ENCODE data around the gene DNAJB11. TPM values are rescaled to one million over a fixed set of nuclear protein-coding genes. Genes with fewer than 3 reads are reported as not detected.
"Not testable (repeated sequence)": the region's sequence is repeated elsewhere in the genome, so short reads cannot be mapped to it uniquely, and the experiment has no call there.

The DNAJB11 gene
- total RNA-seq, 1 donor from 2014 or later, result 84.3 TPM

DNA sequence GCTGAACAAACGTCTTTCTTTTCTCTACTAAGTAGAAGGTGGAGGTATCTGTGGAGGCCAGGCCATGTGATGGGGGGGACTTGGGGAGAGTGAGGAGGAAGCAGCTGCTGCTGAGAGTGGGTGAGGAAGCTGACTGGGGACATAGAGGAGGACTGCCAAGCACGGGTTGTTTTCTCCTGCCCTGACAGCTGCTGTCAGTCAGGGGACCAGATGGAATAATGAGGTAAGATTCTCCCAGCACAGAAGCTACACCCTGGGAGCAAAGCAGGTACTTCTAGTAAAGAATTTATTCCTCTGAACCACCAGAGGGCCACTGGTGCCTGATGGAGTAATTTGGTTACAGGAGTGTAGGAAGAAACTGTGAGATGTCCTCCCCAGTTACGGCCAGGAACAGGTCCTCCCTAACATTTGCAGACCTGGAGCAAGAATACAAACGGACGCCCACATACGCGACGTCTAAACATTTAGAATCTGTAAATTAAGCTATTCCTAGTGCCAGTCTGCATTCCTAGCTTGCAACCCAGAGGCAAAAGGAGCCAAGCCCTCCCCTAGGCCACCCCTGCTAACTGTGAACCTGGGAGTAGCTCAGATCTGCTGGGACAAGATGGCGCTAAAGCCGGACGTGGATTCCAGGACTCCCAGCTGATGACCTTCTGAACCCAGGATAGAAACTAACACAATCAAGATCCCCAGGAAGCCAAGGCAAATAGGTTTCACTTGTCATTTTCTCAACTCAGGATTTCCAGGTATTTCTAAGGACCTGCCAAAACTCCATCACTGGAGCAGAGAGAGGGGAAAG is 41.1 kb upstream of the DNAJB11 start:
- no peak for DNase-seq (ENCODE audit: low read depth)
- peaks cover 40% of the 10 kb centered on the region for H3K27me3 Mint-ChIP-seq (ENCODE audit: low read depth, unreplicated experiment)
- H3K4me3 Mint-ChIP-seq (ENCODE audit: unreplicated experiment), result no peak overlapping the region
- no peaks in the 10 kb centered on the region for H3K27me3 ChIP-seq (ENCODE audit: insufficient read depth, low read length)
- no peak overlapping the region for H3K4me2 ChIP-seq (ENCODE audit: low read length)
- H3K9me3 Mint-ChIP-seq (ENCODE audit: unreplicated experiment), result peaks cover 5% of the 10 kb centered on the region
- no peaks in the 10 kb centered on the region for H4K20me1 ChIP-seq (ENCODE audit: insufficient read depth, low read length)
- no peak overlapping the region for H3K9ac ChIP-seq (ENCODE audit: low read length)
- peaks cover 3% of the 10 kb centered on the region for H3K4me1 Mint-ChIP-seq (ENCODE audit: low read depth, unreplicated experiment)
- H3K36me3 Mint-ChIP-seq (ENCODE audit: low read depth, unreplicated experiment), result no peaks in the 10 kb centered on the region
- no peaks in the 10 kb centered on the region for H3K36me3 ChIP-seq (ENCODE audit: insufficient read depth, low read length)
- H3K9me3 ChIP-seq (ENCODE audit: insufficient read depth, low read depth, low read length), result no peaks in the 10 kb centered on the region
- H3K27ac ChIP-seq (ENCODE audit: low read depth, low read length), result no peak overlapping the region
- no peaks in the 10 kb centered on the region for H3K4me1 ChIP-seq (ENCODE audit: insufficient read depth, low read length)
- TF ChIP-seq, protein P1, sequence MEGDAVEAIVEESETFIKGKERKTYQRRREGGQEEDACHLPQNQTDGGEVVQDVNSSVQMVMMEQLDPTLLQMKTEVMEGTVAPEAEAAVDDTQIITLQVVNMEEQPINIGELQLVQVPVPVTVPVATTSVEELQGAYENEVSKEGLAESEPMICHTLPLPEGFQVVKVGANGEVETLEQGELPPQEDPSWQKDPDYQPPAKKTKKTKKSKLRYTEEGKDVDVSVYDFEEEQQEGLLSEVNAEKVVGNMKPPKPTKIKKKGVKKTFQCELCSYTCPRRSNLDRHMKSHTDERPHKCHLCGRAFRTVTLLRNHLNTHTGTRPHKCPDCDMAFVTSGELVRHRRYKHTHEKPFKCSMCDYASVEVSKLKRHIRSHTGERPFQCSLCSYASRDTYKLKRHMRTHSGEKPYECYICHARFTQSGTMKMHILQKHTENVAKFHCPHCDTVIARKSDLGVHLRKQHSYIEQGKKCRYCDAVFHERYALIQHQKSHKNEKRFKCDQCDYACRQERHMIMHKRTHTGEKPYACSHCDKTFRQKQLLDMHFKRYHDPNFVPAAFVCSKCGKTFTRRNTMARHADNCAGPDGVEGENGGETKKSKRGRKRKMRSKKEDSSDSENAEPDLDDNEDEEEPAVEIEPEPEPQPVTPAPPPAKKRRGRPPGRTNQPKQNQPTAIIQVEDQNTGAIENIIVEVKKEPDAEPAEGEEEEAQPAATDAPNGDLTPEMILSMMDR (IDR thresholded peaks at IDR 0.05; ENCODE audit: insufficient read depth, low read depth, low read length), result no peak
- TF ChIP-seq EZH2 (IDR thresholded peaks at IDR 0.05; ENCODE audit: insufficient read depth, low read length), result no peak
- no peak overlapping the region for H3K4me3 ChIP-seq (ENCODE audit: insufficient read depth, low read depth, low read length)
- no peak for FAIRE-seq
- no peaks in the 10 kb centered on the region for H3K79me2 ChIP-seq (ENCODE audit: insufficient read depth, low read length)
- no peak overlapping the region for H2AFZ ChIP-seq (ENCODE audit: low read depth, low read length)
- no peak overlapping the region for H3K27ac Mint-ChIP-seq (ENCODE audit: unreplicated experiment)

DNA sequence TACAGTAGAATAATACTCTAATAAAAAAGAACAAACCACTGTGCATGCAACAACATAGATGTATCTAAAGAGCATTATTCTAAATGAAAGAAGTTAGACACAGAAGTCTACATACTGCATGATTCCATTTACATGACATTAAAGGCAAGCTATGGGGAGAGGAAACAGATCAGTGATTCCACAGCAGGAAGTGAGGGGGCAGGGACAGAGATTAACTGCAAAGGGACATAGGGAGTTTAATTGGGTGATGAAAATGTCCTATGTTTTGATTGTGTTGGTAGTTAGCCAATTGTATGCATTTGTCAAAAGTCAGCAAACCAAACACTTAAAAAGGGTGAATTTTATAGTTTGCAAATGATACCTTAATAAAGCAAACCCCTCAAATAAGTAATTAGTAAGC is 40.1 kb upstream of the DNAJB11 start:
- Histone ChIP-seq H3K36me3 (ENCODE audit: insufficient read depth, low read length) (no peaks in the 10 kb centered on the region), H3K4me2 (ENCODE audit: low read length) (no peak overlapping the region), H3K27ac (ENCODE audit: low read depth, low read length) (no peak overlapping the region), H3K4me1 (ENCODE audit: insufficient read depth, low read length) (no peaks in the 10 kb centered on the region), H3K9me3 (ENCODE audit: insufficient read depth, low read depth, low read length) (no peaks in the 10 kb centered on the region), H3K9ac (ENCODE audit: low read length) (no peak overlapping the region), H3K27me3 (ENCODE audit: insufficient read depth, low read length) (no peaks in the 10 kb centered on the region), H3K79me2 (ENCODE audit: insufficient read depth, low read length) (no peaks in the 10 kb centered on the region), H3K4me3 (ENCODE audit: insufficient read depth, low read depth, low read length) (no peak overlapping the region), H4K20me1 (ENCODE audit: insufficient read depth, low read length) (no peaks in the 10 kb centered on the region), H2AFZ (ENCODE audit: low read depth, low read length) (no peak overlapping the region)
- FAIRE-seq (no peak), DNase-seq (ENCODE audit: low read depth) (no peak)
- no peak overlapping the region for H3K4me3 Mint-ChIP-seq (ENCODE audit: unreplicated experiment)
- H3K27ac Mint-ChIP-seq (ENCODE audit: unreplicated experiment), result no peak overlapping the region
- peaks cover 3% of the 10 kb centered on the region for H3K4me1 Mint-ChIP-seq (ENCODE audit: low read depth, unreplicated experiment)
- H3K27me3 Mint-ChIP-seq (ENCODE audit: low read depth, unreplicated experiment), result peaks cover 35% of the 10 kb centered on the region
- TF ChIP-seq, protein P1 (IDR thresholded peaks at IDR 0.05; ENCODE audit: insufficient read depth, low read depth, low read length), result no peak
- TF ChIP-seq EZH2 (IDR thresholded peaks at IDR 0.05; ENCODE audit: insufficient read depth, low read length), result no peak
- H3K9me3 Mint-ChIP-seq (ENCODE audit: unreplicated experiment), result peaks cover 5% of the 10 kb centered on the region
- no peaks in the 10 kb centered on the region for H3K36me3 Mint-ChIP-seq (ENCODE audit: low read depth, unreplicated experiment)

DNA sequence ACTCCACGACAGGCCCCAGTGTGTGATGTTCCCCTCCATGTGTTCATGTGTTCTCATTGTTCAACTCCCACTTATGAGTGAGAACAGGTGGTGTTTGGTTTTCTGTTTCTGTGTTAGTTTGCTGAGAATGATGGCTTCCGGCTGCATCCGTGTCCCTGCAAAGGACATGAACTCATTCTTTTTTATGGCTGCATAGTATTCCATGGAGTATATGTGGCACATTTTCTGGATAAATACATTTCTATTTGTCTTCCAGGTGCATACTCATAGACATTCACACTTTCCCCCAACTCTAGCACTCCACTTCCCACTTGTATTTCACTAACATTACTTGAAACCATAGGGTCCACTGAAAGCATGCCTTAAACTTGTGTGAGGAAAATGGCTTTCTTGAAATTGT is 38.8 kb upstream of the DNAJB11 start:
- H3K9me3 ChIP-seq (ENCODE audit: insufficient read depth, low read depth, low read length); DNase-seq (ENCODE audit: low read depth); H3K27me3 ChIP-seq (ENCODE audit: insufficient read depth, low read length); H3K4me1 Mint-ChIP-seq (ENCODE audit: low read depth, unreplicated experiment); H3K4me3 Mint-ChIP-seq (ENCODE audit: unreplicated experiment); H3K27ac Mint-ChIP-seq (ENCODE audit: unreplicated experiment); H3K36me3 ChIP-seq (ENCODE audit: insufficient read depth, low read length); H2AFZ ChIP-seq (ENCODE audit: low read depth, low read length); H3K9ac ChIP-seq (ENCODE audit: low read length); H3K36me3 Mint-ChIP-seq (ENCODE audit: low read depth, unreplicated experiment); H3K9me3 Mint-ChIP-seq (ENCODE audit: unreplicated experiment); H3K4me2 ChIP-seq (ENCODE audit: low read length); H3K4me1 ChIP-seq (ENCODE audit: insufficient read depth, low read length); FAIRE-seq; H3K4me3 ChIP-seq (ENCODE audit: insufficient read depth, low read depth, low read length); H3K27ac ChIP-seq (ENCODE audit: low read depth, low read length); H3K79me2 ChIP-seq (ENCODE audit: insufficient read depth, low read length); H4K20me1 ChIP-seq (ENCODE audit: insufficient read depth, low read length): not testable (repeated sequence)
- H3K27me3 Mint-ChIP-seq (ENCODE audit: low read depth, unreplicated experiment), result peaks cover 24% of the 10 kb centered on the region

All from astrocyte (in vitro differentiated cells and primary cell).